T-helper 1 cell treated with Interleukin-12 subunit alpha and Interleukin-12 subunit beta and Interleukin-4 antibody, amounts not matched to agents 30 ng/mL and 1 ng/mL, for 36 hours (primary cell): ENCODE results near the gene NLRP5. TPM values are rescaled to one million over a fixed set of nuclear protein-coding genes. Genes with fewer than 3 reads are reported as not detected.

Experiments
- total RNA-seq: library from RNA; stranded (reverse); gene quantifications from 2 replicates; pipeline ENCODE4 v1.2.3, GENCODE V29; 2022

NLRP5 gene
- total RNA-seq, 1 donor from 2014 or later, result not detected

Other genes starting within 250 kb of the NLRP5 start
- not detected in 2 replicates for gene NLRP9, start 248.4 kb upstream of the NLRP5 start, total RNA-seq
- gene RFPL4A, start 227.7 kb upstream of the NLRP5 start, total RNA-seq, result not detected in 2 replicates
- gene RFPL4AL1, start 217.7 kb upstream of the NLRP5 start, total RNA-seq, result not detected in 2 replicates
- not detected in 2 replicates for gene NLRP11, start 154.8 kb upstream of the NLRP5 start, total RNA-seq
- not detected in 2 replicates for gene NLRP4, start 150.2 kb upstream of the NLRP5 start, total RNA-seq
- not detected in 2 replicates for gene NLRP13, start 54.4 kb upstream of the NLRP5 start, total RNA-seq
- not detected in 2 replicates for gene NLRP8, start 38.9 kb upstream of the NLRP5 start, total RNA-seq
- gene ZNF787, start 134.5 kb downstream of the NLRP5 start, total RNA-seq, result 32.4 and 34.8 TPM in 2 replicates
- gene ZNF444, start 154.5 kb downstream of the NLRP5 start, total RNA-seq, result 27.4 and 39.6 TPM in 2 replicates
- not detected in 2 replicates for gene GALP, start 189.2 kb downstream of the NLRP5 start, total RNA-seq
- gene ZSCAN5B, start 211.0 kb downstream of the NLRP5 start, total RNA-seq, result not detected in 2 replicates
- not detected in 2 replicates for gene ZSCAN5C, start 215.5 kb downstream of the NLRP5 start, total RNA-seq